Measurements from ENCODE around the gene TMEM117. TPM values are rescaled to one million over a fixed set of nuclear protein-coding genes. Genes with fewer than 3 reads are reported as not detected.

The TMEM117 gene
- total RNA-seq, 1 donor from 2014 or later: 13.1 TPM

DNA sequence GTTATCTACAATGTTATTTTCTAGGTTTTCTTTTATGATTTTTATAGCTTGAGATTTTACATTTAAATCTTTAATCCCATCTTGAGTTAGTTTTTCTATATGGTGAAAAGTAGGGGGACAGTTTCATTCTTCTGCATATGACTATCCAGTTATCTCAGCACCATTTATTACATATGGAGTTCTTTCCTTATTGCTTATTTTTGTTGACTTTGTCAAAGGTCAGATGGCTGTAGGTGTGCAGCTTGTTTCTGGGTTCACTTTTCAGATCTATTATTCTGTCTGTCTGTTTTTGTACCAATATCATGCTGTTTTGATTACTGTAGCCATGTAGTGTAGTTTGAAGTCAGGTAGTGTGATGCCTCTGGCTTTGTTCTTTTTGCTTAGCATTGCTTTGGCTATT is 477.3 kb downstream of the TMEM117 start:
- Mint-ChIP-seq H3K9me3 (ENCODE audit: unreplicated experiment) (peaks cover 8% of the 10 kb centered on the region), H3K27me3 (ENCODE audit: low read depth, unreplicated experiment) (no peaks in the 10 kb centered on the region), H3K36me3 (ENCODE audit: low read depth, unreplicated experiment) (no peaks in the 10 kb centered on the region), H3K27ac (ENCODE audit: unreplicated experiment) (no peak overlapping the region), H3K4me1 (ENCODE audit: low read depth, unreplicated experiment) (no peaks in the 10 kb centered on the region), H3K4me3 (ENCODE audit: unreplicated experiment) (no peak overlapping the region)
- Histone ChIP-seq H3K36me3 (ENCODE audit: insufficient read depth, low read length) (no peaks in the 10 kb centered on the region), H2AFZ (ENCODE audit: low read depth, low read length) (no peak overlapping the region), H3K27me3 (ENCODE audit: insufficient read depth, low read length) (no peaks in the 10 kb centered on the region), H3K4me3 (ENCODE audit: insufficient read depth, low read depth, low read length) (no peak overlapping the region), H3K9me3 (ENCODE audit: insufficient read depth, low read depth, low read length) (no peaks in the 10 kb centered on the region), H3K79me2 (ENCODE audit: insufficient read depth, low read length) (no peaks in the 10 kb centered on the region), H3K9ac (ENCODE audit: low read length) (no peak overlapping the region), H3K27ac (ENCODE audit: low read depth, low read length) (no peak overlapping the region), H4K20me1 (ENCODE audit: insufficient read depth, low read length) (peaks cover 4% of the 10 kb centered on the region), H3K4me1 (ENCODE audit: insufficient read depth, low read length) (no peaks in the 10 kb centered on the region), H3K4me2 (ENCODE audit: low read length) (no peak overlapping the region)
- DNase-seq (ENCODE audit: low read depth) (no peak), FAIRE-seq (no peak)
- TF ChIP-seq EZH2 (IDR thresholded peaks at IDR 0.05; ENCODE audit: insufficient read depth, low read length): no peak
- TF ChIP-seq CTCF (IDR thresholded peaks at IDR 0.05; ENCODE audit: insufficient read depth, low read depth, low read length): no peak

- H3K9ac ChIP-seq (ENCODE audit: low read length): no peak overlapping the region
- no peaks in the 10 kb centered on the region for H3K4me1 ChIP-seq (ENCODE audit: insufficient read depth, low read length)
- no peak for TF ChIP-seq EZH2 (IDR thresholded peaks at IDR 0.05; ENCODE audit: insufficient read depth, low read length)
- TF ChIP-seq CTCF (IDR thresholded peaks at IDR 0.05; ENCODE audit: insufficient read depth, low read depth, low read length): no peak
- Mint-ChIP-seq H3K27me3 (ENCODE audit: low read depth, unreplicated experiment) (no peaks in the 10 kb centered on the region), H3K4me3 (ENCODE audit: unreplicated experiment) (no peak overlapping the region), H3K27ac (ENCODE audit: unreplicated experiment) (no peak overlapping the region), H3K36me3 (ENCODE audit: low read depth, unreplicated experiment) (no peaks in the 10 kb centered on the region), H3K9me3 (ENCODE audit: unreplicated experiment) (peaks cover 8% of the 10 kb centered on the region), H3K4me1 (ENCODE audit: low read depth, unreplicated experiment) (no peaks in the 10 kb centered on the region)
- no peak overlapping the region for H3K4me3 ChIP-seq (ENCODE audit: insufficient read depth, low read depth, low read length)
- no peak overlapping the region for H2AFZ ChIP-seq (ENCODE audit: low read depth, low read length)
- FAIRE-seq: no peak
- H3K79me2 ChIP-seq (ENCODE audit: insufficient read depth, low read length): no peaks in the 10 kb centered on the region
- H3K36me3 ChIP-seq (ENCODE audit: insufficient read depth, low read length): no peaks in the 10 kb centered on the region
- peaks cover 4% of the 10 kb centered on the region for H4K20me1 ChIP-seq (ENCODE audit: insufficient read depth, low read length)
- peak; percentile 25 for DNase-seq (ENCODE audit: low read depth)
- H3K4me2 ChIP-seq (ENCODE audit: low read length): no peak overlapping the region
- H3K27ac ChIP-seq (ENCODE audit: low read depth, low read length): no peak overlapping the region
- H3K9me3 ChIP-seq (ENCODE audit: insufficient read depth, low read depth, low read length): no peaks in the 10 kb centered on the region
- H3K27me3 ChIP-seq (ENCODE audit: insufficient read depth, low read length): no peaks in the 10 kb centered on the region
Measured at GRCh38 chr12:44314007-44314500, 478.2 kb downstream of the TMEM117 start.

GRCh38 chr12:44317651-44318126 is 481.8 kb downstream of the TMEM117 start:
- Mint-ChIP-seq H3K4me3 (ENCODE audit: unreplicated experiment) (no peak overlapping the region), H3K9me3 (ENCODE audit: unreplicated experiment) (peaks cover under 1% of the 10 kb centered on the region), H3K27ac (ENCODE audit: unreplicated experiment) (no peak overlapping the region), H3K4me1 (ENCODE audit: low read depth, unreplicated experiment) (no peaks in the 10 kb centered on the region), H3K36me3 (ENCODE audit: low read depth, unreplicated experiment) (no peaks in the 10 kb centered on the region), H3K27me3 (ENCODE audit: low read depth, unreplicated experiment) (no peaks in the 10 kb centered on the region)
- H3K9ac ChIP-seq (ENCODE audit: low read length): no peak overlapping the region
- no peak overlapping the region for H3K27ac ChIP-seq (ENCODE audit: low read depth, low read length)
- peaks cover 4% of the 10 kb centered on the region for H4K20me1 ChIP-seq (ENCODE audit: insufficient read depth, low read length)
- no peak overlapping the region for H3K4me2 ChIP-seq (ENCODE audit: low read length)
- no peak overlapping the region for H3K4me3 ChIP-seq (ENCODE audit: insufficient read depth, low read depth, low read length)
- FAIRE-seq: peak; percentile 77
- H2AFZ ChIP-seq (ENCODE audit: low read depth, low read length): no peak overlapping the region
- TF ChIP-seq CTCF (IDR thresholded peaks at IDR 0.05; ENCODE audit: insufficient read depth, low read depth, low read length): peak; percentile 21
- TF ChIP-seq EZH2 (IDR thresholded peaks at IDR 0.05; ENCODE audit: insufficient read depth, low read length): no peak
- no peaks in the 10 kb centered on the region for H3K9me3 ChIP-seq (ENCODE audit: insufficient read depth, low read depth, low read length)
- no peaks in the 10 kb centered on the region for H3K27me3 ChIP-seq (ENCODE audit: insufficient read depth, low read length)
- H3K4me1 ChIP-seq (ENCODE audit: insufficient read depth, low read length): no peaks in the 10 kb centered on the region
- no peaks in the 10 kb centered on the region for H3K36me3 ChIP-seq (ENCODE audit: insufficient read depth, low read length)
- no peaks in the 10 kb centered on the region for H3K79me2 ChIP-seq (ENCODE audit: insufficient read depth, low read length)
- peak; percentile 18 for DNase-seq (ENCODE audit: low read depth)
